HG03565 (cell line): ENCODE measurements around the gene RBM11.
"Not testable (repeated sequence)": the region's sequence is repeated elsewhere in the genome, so short reads cannot be mapped to it uniquely, and the experiment has no call there.

Experiments used
- ATAC-seq: cut with Tn5 transposase; IDR thresholded peaks from one replicate; pipeline ENCODE4 v1.9.1; 2021; ENCODE audit warnings: mild to moderate bottlenecking, moderate library complexity; ENCODE audit not compliant: unreplicated experiment

RBM11 gene

GRCh38 chr21:14215971-14216641 lies at the start of gene RBM11:
RBM11 (plus strand) TSS chr21:14216157; CDS start chr21:14216187, 30 bp downstream.
- ATAC-seq, result peak; percentile 93

- ATAC-seq, result not testable (repeated sequence)
Observed at GRCh38 chr21:14166463-14167223, 49.3 kb upstream of the RBM11 start.

- no peak for ATAC-seq
Observed at GRCh38 chr21:14206222-14206621, 9.7 kb upstream of the RBM11 start.

GRCh38 chr21:14210738-14211137 lies 5.2 kb upstream of the RBM11 start, which contains the start of gene LIPI:
LIPI (minus strand) TSS chr21:14210955; CDS start chr21:14210845, 110 bp downstream.
- no peak for ATAC-seq

DNA sequence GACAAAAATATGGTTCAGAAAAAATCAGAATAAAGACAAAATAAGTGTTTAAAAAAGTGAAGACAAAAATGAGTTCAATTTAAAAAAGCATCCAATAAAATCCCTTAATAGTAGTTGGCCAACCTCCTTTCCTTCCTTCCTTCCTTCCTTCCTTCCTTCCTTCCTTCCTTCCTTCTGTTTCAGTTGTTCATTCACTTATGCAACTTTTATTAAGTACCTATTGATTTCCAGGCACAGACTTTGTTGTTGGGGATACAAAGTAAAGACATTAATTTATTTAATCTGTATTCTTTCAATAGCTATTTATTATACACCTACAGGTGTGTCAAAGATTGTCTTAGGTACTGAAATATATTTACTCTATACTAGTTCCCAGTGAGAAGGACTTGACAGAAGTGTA lies 2.8 kb upstream of the RBM11 start:
- no peak for ATAC-seq

DNA sequence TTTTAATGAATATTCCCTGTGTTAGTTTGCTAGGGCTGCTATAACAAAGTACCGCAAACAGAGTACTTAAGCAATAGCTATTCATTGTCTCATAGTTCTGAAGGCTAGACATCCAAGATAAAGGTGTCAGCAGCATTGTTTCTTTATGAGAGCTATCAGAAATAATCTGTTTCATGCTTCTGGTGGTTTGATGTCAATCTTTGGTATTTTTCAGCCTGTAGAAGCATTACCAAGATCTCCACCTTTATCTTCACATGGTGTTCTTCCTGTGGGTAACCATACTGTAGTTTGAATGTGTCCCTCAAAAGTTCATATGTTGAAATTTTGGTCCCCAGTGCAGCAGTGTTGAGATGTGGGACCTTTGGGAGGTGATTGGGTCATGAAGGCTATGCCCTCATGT lies 7.4 kb downstream of the RBM11 start:
- no peak for ATAC-seq

- no peak for ATAC-seq
Observed at GRCh38 chr21:14229399-14229798, 13.4 kb downstream of the RBM11 start.

DNA sequence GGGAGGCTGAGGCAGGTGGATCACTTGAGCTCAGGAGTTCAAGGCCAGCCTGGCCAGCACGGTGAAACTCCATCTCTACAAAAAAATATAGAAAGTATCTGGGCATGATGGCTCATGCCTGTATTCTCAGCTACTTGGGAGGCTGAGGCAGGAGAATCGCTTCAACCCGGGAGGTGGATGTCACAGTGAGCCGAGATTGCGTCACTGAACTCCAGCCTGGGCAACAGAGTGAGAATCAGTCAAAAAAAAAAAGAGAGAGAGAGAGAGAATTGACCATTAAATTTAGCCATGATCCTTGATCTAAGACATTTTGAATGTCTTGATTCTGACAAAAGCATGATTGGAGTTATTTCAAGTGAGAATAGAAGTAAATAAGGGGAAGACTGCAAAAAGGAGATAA lies 19.1 kb downstream of the RBM11 start:
- no peak for ATAC-seq

GRCh38 chr21:14236180-14236579 lies 20.2 kb downstream of the RBM11 start:
- ATAC-seq, result no peak

GRCh38 chr21:14239281-14239680 lies 23.3 kb downstream of the RBM11 start:
- ATAC-seq, result no peak

DNA sequence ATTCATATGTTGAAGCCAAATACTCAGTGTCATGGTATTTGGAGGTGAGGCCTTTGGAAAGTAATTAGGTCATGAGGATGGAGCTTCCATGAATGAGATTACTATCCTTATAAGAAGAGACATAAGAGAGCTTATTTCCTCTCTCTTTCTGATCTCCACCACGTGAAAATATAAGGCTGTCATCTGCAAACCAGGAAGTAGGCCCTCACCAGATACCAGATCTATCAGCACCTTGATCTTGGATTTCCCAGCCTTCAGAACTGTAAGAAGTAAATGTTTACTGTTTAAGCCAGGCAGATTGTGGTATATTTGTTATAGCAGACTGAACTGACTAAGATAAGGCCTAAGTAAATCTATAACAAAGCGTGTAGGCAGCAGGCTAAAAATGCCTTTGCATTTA lies 25.3 kb downstream of the RBM11 start:
- ATAC-seq, result no peak

- no peak for ATAC-seq
Observed at GRCh38 chr21:14243461-14243860, 27.5 kb downstream of the RBM11 start.

DNA sequence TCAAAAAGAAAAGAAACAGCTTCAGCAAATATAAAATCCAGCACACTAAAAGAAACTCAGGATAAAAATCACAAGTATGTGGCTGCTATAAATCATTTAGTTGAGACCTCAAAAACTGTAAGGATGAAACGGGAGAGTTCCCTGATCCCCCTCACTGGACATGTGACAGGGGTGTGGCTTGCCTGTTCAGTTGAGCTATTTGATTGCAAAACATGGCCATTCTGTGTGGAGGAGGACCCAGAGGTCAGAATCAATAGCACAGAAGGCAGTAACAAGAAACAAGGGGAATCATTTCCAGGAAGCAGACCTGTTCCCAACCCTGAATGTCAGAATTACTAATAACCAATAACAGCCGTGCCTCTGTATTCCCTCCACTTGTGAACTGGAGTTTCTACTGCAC lies 27.9 kb downstream of the RBM11 start:
- no peak for ATAC-seq

DNA sequence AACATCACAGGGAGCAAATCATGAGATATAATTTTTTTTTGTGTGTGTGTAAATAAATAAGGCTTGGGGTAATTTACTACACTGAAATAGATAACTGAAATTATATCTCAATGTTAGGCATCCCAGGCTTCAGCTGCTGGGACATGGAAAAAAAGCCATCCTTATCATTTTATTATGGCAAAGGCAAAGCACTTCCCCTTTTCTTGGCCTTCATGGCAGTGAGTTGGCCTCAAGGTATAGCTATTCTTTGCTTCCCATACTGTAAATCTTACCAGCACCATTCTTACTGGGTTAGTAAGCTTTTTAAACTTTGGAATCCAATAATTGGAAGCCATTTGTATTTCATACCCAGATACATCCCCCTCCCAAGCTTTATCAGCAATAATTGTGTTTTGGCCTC lies 29.0 kb downstream of the RBM11 start:
- no peak for ATAC-seq

- no peak for ATAC-seq
Observed at GRCh38 chr21:14245711-14246110, 29.8 kb downstream of the RBM11 start.

GRCh38 chr21:14251336-14251735 lies 35.4 kb downstream of the RBM11 start:
- ATAC-seq, result no peak

DNA sequence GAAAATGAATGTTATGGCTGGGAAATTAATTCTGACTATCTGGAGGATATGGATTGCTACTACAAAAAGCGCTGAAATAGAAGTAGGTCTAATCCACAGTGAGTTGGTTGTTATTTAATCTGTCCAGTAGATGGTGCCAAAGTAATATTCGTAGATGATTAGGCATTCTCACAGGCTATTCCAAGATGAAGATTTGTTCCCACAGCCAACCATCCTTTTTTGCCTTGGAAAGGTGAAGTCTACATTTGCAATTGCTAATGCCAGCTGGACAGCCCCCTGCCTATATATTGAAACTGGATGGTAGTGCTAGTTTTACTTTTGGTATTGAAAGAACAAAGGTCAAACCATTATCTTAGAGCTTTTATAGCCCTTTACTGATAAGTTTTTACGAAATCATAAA lies 43.8 kb downstream of the RBM11 start:
- ATAC-seq, result no peak

GRCh38 chr21:14260174-14260764 lies 44.3 kb downstream of the RBM11 start:
- no peak for ATAC-seq

DNA sequence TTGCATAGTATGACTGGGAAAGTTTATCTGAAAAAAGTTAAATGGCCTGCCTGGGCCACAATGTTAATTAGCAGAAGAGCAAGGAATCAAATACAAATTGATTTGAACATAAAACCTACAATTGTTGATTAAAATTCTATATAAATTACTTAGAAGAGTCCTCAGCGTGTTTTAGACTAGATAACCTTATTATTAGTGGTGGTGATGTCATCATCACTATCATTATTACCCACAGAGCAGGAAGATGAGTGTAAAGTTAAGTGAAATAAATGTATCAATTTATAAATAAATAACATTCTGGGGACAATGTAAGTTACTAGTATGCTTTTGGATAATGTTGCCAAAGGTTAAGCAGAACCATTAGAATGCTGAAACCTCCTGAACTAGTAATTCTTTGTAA lies 46.1 kb downstream of the RBM11 start:
- ATAC-seq, result no peak

- no peak for ATAC-seq
Observed at GRCh38 chr21:14263879-14264278, 47.9 kb downstream of the RBM11 start.

DNA sequence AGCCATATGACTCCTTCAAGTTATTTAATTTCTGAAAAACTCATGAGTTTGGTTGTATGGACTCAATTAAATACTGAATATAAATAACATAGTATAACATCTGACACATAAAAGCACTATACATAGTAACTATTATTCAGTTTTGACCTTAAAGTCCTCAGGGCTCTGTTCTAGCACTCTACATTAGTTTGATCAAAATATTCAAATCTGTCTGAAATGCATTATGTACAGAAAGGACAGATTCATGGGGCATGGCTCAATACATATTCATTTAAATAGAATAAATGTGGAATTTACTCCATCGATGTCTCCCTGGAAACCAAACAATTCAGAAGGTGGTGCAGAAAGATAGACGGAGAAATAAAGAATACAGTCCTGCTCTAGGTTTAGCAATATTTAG lies 49.1 kb downstream of the RBM11 start:
- ATAC-seq, result no peak

GRCh38 chr21:14267076-14267475 lies 51.1 kb downstream of the RBM11 start:
- no peak for ATAC-seq
